Epithelial cell of esophagus (primary cell): Measurements from ENCODE around the gene KIF1A.
"Not testable (repeated sequence)": the region's sequence is repeated elsewhere in the genome, so short reads cannot be mapped to it uniquely, and the experiment has no call there.

ENCODE experiments used
- DNase-seq: peaks from one replicate; pipeline ENCODE4 v3.0.0; 2010; ENCODE audit warnings: low read depth
- H3K4me3 ChIP-seq: 2 replicates; pipeline ENCODE4 v1.5.1; 2011; ENCODE audit warnings: mild to moderate bottlenecking, low read length, control low read depth
- TF ChIP-seq, protein P1 (sequence below): IDR thresholded peaks from 2 replicates; pipeline ENCODE4 v1.5.1; 2011; ENCODE audit warnings: low read depth, mild to moderate bottlenecking, low read length, control low read depth, inconsistent platforms; ENCODE audit not compliant: insufficient read depth; ENCODE audit errors: missing control alignments

Gene KIF1A

DNA sequence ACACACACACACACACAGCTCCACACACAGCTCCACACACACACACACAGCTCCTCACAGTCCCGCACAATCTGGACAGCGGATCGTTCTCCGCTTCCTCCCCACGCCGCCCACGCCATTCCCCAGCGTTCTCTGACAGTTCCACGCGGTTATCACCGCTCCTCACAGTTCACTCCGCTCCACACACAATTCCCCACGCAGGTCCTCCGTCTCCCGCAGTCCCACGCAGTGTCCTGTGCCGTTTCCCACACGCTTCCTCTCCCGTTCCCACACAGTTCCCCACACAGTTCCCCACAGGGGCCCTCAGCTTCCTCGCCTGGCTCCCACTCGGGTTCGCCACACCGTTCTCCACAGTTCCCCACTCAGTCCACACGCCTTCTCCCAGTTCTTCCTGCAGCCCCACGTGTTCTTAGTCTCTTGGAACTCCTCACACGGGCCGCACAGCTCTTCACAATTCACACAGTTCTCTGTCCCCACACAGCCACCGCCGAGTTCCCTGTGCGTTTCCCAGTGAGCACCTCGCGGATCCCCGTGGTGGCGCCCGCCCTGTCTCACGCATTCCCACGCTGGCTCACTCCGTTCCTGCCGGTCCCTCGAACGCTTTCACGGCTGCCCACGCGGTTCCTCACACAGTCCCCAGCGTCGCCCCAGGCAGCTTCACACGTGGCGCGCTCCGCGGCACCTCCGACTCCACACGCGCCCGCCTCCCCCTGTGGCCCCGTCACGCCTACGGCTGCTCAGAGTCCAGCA, 38.4 kb downstream of the KIF1A start:
- TF ChIP-seq, protein P1, sequence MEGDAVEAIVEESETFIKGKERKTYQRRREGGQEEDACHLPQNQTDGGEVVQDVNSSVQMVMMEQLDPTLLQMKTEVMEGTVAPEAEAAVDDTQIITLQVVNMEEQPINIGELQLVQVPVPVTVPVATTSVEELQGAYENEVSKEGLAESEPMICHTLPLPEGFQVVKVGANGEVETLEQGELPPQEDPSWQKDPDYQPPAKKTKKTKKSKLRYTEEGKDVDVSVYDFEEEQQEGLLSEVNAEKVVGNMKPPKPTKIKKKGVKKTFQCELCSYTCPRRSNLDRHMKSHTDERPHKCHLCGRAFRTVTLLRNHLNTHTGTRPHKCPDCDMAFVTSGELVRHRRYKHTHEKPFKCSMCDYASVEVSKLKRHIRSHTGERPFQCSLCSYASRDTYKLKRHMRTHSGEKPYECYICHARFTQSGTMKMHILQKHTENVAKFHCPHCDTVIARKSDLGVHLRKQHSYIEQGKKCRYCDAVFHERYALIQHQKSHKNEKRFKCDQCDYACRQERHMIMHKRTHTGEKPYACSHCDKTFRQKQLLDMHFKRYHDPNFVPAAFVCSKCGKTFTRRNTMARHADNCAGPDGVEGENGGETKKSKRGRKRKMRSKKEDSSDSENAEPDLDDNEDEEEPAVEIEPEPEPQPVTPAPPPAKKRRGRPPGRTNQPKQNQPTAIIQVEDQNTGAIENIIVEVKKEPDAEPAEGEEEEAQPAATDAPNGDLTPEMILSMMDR: no peak
- no peak overlapping the region for H3K4me3 ChIP-seq
- no peak for DNase-seq

DNA sequence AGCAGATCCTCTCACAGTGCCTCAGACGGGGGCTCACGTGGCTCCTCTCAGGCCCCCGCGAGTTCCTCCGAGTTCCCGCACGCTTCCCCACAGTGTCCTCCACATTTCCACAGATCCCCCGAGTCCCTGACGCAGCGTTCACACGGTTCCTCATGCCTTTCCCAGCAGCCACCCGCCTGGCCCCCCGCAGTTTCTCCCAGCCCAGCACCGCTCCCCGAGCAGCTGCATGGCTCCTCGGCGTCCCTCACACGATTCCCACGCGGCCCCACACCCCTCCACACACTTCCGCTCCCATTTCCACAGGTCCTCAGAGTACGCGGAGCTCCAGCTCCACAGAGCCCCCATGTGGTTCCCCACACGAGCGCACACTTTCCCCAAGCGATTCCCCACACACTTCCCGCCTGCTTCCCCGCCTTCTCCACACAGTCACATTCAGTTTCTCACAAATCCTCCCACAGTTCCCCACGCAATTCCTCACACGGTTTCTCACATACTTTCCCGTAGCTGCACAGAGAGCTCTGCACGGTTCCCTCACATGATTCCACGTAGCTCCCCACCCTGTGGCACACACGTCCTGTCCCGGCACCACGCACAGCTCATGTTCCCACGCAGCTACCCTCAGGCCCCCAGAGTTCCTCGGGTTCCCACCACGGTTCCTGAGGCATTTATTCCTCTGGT, 39.9 kb downstream of the KIF1A start:
- TF ChIP-seq, protein P1: no peak
- no peak for DNase-seq
- H3K4me3 ChIP-seq: no peak overlapping the region

DNA sequence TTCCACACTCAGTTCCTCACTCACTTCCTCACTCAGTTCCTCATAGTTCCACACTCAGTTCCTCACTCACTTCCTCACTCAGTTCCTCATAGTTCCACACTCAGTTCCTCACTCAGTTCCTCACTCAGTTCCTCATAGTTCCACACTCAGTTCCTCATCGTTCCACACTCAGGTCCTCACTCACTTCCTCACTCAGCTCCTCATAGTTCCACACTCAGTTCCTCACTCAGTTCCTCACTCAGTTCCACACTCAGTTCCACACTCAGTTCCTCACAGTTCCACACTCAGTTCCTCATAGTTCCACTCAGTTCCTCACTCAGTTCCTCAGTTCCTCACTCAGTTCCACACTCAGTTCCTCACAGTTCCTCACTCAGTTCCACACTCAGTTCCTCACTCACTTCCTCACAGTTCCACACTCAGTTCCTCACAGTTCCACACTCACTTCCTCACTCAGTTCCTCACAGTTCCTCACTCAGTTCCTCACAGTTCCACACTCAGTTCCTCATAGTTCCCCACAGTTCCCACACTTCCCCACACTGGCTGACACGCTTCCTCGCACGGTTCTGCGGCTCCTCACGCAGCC, 40.7 kb downstream of the KIF1A start:
- DNase-seq, H3K4me3 ChIP-seq: not testable (repeated sequence)

DNA sequence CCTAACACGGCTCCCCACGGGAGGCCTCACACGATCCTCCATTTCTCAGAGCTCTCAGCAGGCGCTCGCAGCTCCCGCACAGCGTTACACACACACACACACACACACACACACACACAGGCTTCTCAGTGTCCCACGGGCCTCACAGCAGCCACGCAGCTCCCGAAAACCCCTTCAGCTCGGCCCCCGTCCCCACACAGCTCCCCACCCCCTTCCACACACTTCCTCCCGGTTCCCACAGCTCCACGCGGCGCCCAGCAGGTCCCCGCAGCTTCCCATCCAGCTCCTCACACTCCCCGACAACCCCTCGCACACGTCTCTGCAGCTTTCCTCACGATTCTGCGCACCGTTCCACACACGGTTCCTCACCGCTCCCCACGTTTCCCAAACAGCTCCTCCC, 41.6 kb downstream of the KIF1A start:
- no peak for DNase-seq
- TF ChIP-seq, protein P1: no peak
- H3K4me3 ChIP-seq: no peak overlapping the region

DNA sequence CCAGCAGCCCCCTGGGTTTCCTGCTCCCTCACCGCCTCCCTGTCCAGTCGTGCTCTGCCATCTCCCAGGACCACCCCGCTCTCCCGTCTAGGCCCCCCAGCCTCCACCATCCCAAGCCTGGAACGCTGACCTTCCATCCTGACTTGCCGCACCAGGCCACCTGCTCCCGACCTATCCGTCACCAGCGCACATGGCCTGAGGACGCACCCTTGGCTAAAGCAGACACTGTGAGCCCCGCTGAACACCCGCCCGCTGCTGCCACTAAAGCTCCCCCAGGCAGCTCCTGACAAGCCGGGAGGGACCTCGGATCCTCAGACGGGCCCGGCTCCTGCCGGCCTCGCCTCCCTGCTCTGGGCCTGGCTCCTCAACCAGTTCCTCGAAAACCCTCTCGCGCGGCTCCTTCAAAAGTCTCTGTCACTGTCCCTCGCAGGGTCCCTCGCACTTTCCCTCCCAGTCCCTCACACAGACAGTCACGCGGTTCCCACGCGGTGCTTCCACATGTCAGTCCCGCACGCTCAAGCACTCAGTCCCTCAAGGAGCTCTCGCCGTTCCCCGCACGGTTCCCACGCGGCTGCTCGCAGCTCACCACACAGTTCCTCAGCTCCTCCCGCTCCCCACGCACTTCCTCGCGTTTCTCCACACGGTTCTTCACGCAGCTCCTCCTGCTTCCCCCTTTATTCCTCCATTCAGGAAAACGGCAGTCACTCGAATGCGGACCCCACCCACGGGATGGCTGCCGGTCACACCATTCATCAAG, 42.4 kb downstream of the KIF1A start:
- no peak for DNase-seq
- no peak overlapping the region for H3K4me3 ChIP-seq
- TF ChIP-seq, protein P1: no peak

DNA sequence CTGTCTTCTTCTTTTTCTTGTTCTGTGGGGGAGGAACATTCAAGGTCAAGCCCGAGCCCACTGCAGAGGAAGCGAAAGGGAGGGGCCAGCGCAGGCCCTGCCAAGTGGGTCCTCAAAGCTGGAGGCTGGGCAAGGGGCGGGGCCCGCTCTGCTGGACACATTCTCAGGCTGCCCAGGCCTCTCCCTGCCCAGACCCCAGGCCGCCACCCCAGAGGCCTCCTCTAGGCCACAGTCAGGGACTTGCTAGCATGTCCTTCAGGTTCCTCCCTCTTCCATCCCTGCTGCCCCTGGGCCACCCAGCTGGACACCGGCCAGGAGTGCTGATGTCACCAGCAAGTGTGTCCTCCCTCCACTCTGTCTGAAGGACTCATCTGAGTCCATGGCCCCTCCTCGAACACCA, 44.1 kb downstream of the KIF1A start:
- no peak overlapping the region for H3K4me3 ChIP-seq
- TF ChIP-seq, protein P1: no peak
- no peak for DNase-seq

DNA sequence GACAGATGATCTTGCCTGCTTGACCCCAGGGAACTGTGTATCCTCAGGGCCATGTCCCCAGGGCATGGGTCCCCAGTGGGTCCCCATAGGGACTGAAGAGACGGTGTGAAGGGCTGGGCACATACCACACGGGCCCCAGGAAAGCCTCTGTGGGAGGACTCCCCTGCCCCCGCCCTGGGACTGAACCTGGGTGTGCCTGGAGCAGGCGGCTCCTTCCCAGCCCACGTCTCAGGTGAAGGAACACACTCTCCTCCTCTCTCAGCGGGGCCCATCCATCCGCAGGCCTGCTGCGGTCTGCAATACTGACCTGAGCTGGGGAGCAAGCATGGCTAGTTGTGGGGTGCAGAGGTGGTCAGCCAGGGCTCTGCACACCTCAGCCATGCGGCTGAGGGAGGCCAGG, 45.2 kb downstream of the KIF1A start:
- no peak overlapping the region for H3K4me3 ChIP-seq
- TF ChIP-seq, protein P1: no peak
- no peak for DNase-seq
